Left lung (tissue), 10 donors: ENCODE results near the gene LRRN1. TPM values are rescaled to one million over a fixed set of nuclear protein-coding genes. Genes with fewer than 3 reads are reported as not detected.

Source experiments
- ATAC-seq: fragments of 200-7000 bp; cut with Tn5 transposase; one replicate; pipeline ENCODE4 v1.9.1; 2020; ENCODE audit warnings: moderate library complexity
- DNase-seq, 4 donors: peaks; one replicate each; pipeline ENCODE4 v3.0.0-alpha.2; 2013 to 2020
- H3K27ac ChIP-seq, 2 donors: fragments of 200-600 bp; sonication (generic) in 1 of 2; one replicate each; pipeline versions ENCODE4 v1.5.0 to v1.8.0; 2020 to 2021
- H3K27me3 ChIP-seq, 2 donors: fragments of 200-600 bp; sonication (generic) in 1 of 2; one replicate each; pipeline versions ENCODE4 v1.5.0 to v1.8.0; 2020 to 2021
- H3K36me3 ChIP-seq, 2 donors: fragments of 200-600 bp; sonication (generic) in 1 of 2; one replicate each; pipeline versions ENCODE4 v1.5.0 to v1.8.0; 2020 to 2021
- H3K4me1 ChIP-seq, 2 donors: fragments of 200-600 bp; one replicate each; pipeline ENCODE4 v1.8.0; 2021
- H3K4me3 ChIP-seq, 2 donors: fragments of 200-600 bp; sonication (generic) in 1 of 2; one replicate each; pipeline versions ENCODE4 v1.5.0 to v1.8.0; 2020 to 2021; ENCODE audit warnings: mild to moderate bottlenecking in 1 of 2
- H3K9me3 ChIP-seq, 2 donors: fragments of 200-600 bp; sonication (generic) in 1 of 2; one replicate each; pipeline versions ENCODE4 v1.5.0 to v1.8.0; 2020 to 2021
- intact Hi-C, 2 donors: fragments of 100-400 bp; cut with DNase I; formaldehyde crosslinking; loops; one replicate each; pipeline versions ENCODE4 v1.11.2 to v1.14.2; 2022
- polyA plus RNA-seq, 6 donors: library from polyadenylated mRNA; unstranded; fragments of 120-200 nt; gene quantifications; one replicate each; pipeline ENCODE4 v1.2.1, GENCODE V29; 2013; ENCODE audit not compliant: insufficient read length in 6 of 6
- total RNA-seq, 2 donors: library from RNA; stranded (reverse); fragmentation: NEBNext Ultra II Directional; extraction: Animal tissue kit (Norgen Biotek cat#: 25700); gene quantifications; one replicate each; pipeline ENCODE4 v1.2.1, GENCODE V29; 2021
- TF ChIP-seq, protein P1 (sequence below), 2 donors: fragments of 200-600 bp; sonication (generic) in 1 of 2; IDR thresholded peaks; one replicate each; pipeline versions ENCODE4 v1.5.0 to v1.8.0; 2021; ENCODE audit warnings: antibody characterized with exemption in 2 of 2
- donor health status: DM: no; HTN: yes; CAD: no.
- donor health status: DM: no; HTN: no; CAD: no.

LRRN1 gene
- total and polyA plus RNA-seq, 8 donors = 1.9 to 27.6 (median 23.3) TPM

DNA sequence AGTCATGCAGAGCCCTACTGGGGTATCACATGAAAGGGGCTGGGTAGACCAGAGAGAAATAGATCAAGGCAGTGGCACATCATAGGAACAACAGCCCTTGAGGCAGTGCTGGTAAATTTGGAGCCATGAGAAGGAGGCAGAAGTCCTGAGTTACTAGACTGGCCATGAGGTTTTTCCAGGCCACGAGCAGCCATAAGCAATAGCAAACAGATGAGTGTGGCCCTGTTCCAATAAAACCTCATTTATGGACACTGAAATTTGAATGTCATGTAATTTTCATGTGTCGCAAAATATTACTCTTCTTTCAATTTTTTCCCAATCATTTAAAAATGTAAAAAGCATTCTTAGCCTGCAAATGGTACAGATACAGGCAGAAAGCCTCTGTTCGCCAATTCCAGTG lies 28.1 kb upstream of the LRRN1 start:
- peak in 1 of 4 donors; percentile 15 for DNase-seq
- no peak overlapping the region for H3K27ac ChIP-seq
- ATAC-seq = no peak

GRCh38 chr3:3771567-3771966 lies 27.7 kb upstream of the LRRN1 start:
- Histone ChIP-seq H3K4me1 (no peaks in the 10 kb centered on the region), H3K27ac (no peak overlapping the region), H3K9me3 (peaks cover 0 to 14% of the 10 kb centered on the region in 2 donors), H3K36me3 (peaks cover 0 to 4% of the 10 kb centered on the region in 2 donors), H3K27me3 (no peaks in the 10 kb centered on the region), H3K4me3 (no peak overlapping the region)
- intact Hi-C loops = no loop called here
- no peak for ATAC-seq
- peak in 2 of 4 donors; percentile 16 to 17 for DNase-seq
- TF ChIP-seq, protein P1, sequence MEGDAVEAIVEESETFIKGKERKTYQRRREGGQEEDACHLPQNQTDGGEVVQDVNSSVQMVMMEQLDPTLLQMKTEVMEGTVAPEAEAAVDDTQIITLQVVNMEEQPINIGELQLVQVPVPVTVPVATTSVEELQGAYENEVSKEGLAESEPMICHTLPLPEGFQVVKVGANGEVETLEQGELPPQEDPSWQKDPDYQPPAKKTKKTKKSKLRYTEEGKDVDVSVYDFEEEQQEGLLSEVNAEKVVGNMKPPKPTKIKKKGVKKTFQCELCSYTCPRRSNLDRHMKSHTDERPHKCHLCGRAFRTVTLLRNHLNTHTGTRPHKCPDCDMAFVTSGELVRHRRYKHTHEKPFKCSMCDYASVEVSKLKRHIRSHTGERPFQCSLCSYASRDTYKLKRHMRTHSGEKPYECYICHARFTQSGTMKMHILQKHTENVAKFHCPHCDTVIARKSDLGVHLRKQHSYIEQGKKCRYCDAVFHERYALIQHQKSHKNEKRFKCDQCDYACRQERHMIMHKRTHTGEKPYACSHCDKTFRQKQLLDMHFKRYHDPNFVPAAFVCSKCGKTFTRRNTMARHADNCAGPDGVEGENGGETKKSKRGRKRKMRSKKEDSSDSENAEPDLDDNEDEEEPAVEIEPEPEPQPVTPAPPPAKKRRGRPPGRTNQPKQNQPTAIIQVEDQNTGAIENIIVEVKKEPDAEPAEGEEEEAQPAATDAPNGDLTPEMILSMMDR (IDR thresholded peaks at IDR 0.05) = no peak

More for the DNA sequence above, 28.1 kb upstream of the LRRN1 start:
- Histone ChIP-seq H3K9me3 (peaks cover 0 to 13% of the 10 kb centered on the region in 2 donors), H3K27me3 (no peaks in the 10 kb centered on the region), H3K4me1 (no peaks in the 10 kb centered on the region), H3K4me3 (no peak overlapping the region), H3K36me3 (peaks cover 0 to under 1% of the 10 kb centered on the region in 2 donors)
- TF ChIP-seq, protein P1 (IDR thresholded peaks at IDR 0.05) = no peak
- intact Hi-C loops = no loop called here

DNA sequence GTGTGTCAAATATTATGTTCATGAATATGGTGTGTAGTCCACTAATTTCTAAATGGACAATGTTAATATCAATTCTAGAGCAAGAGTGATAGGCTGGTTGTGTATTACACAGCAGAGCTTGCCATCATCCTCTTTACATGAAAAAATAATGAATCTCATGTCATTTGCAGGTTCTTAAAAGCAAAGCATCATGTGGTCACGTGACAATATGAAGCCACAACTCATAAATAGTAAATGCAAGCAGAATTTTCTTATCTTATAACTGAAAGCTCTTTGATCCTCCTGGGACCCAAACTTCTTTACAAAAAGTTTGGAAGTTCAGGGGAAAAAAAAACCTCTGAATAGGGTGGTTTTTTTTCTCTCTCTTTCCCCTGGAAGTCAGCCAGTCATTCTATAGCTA lies 26.9 kb upstream of the LRRN1 start:
- TF ChIP-seq, protein P1 (IDR thresholded peaks at IDR 0.05) = no peak
- Histone ChIP-seq H3K9me3 (peaks cover 0 to 14% of the 10 kb centered on the region in 2 donors), H3K4me1 (no peaks in the 10 kb centered on the region), H3K36me3 (peaks cover 0 to 4% of the 10 kb centered on the region in 2 donors), H3K4me3 (no peak overlapping the region), H3K27ac (no peak overlapping the region), H3K27me3 (no peaks in the 10 kb centered on the region)
- no peak for ATAC-seq
- no peak for DNase-seq
- intact Hi-C loops = no loop called here

DNA sequence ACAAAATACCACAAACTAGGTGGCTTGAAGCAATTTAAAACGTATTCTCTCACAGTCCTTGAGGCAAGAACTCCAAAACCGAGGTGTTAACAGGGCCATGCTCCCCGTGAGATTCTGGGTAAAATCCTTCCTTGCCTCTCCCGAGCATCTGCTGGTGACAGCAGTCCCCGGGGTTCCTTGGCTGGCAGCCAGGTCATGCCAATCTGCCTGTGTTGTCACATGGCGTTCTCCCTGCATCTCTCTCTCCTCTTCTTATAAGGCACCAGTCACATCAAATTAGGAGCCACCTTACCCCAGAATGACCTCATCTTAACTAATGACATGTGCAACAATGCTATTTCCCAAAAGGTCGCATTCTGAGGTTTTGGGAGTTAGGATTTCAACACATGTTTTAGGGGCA lies 26.3 kb upstream of the LRRN1 start:
- no peaks in the 10 kb centered on the region for H3K4me1 ChIP-seq
- peaks cover 0 to 4% of the 10 kb centered on the region in 2 donors for H3K36me3 ChIP-seq
- TF ChIP-seq, protein P1 (IDR thresholded peaks at IDR 0.05) = no peak
- intact Hi-C loops = no loop called here
- ATAC-seq (no peak), DNase-seq (no peak)
- no peaks in the 10 kb centered on the region for H3K27me3 ChIP-seq
- peaks cover 0 to 14% of the 10 kb centered on the region in 2 donors for H3K9me3 ChIP-seq
- no peak overlapping the region for H3K4me3 ChIP-seq
- no peak overlapping the region for H3K27ac ChIP-seq

- Histone ChIP-seq H3K4me1 (no peaks in the 10 kb centered on the region), H3K4me3 (no peak overlapping the region), H3K36me3 (peaks cover 0 to 4% of the 10 kb centered on the region in 2 donors), H3K27me3 (no peaks in the 10 kb centered on the region), H3K9me3 (peaks cover 0 to 14% of the 10 kb centered on the region in 2 donors), H3K27ac (no peak overlapping the region)
- DNase-seq (no peak), ATAC-seq (no peak)
- TF ChIP-seq, protein P1 (IDR thresholded peaks at IDR 0.05) = no peak
- intact Hi-C loops = no loop called here
Observed at GRCh38 chr3:3776607-3777006, 22.6 kb upstream of the LRRN1 start.
